ENCODE data around the gene PLCB1.

Gene PLCB1

DNA sequence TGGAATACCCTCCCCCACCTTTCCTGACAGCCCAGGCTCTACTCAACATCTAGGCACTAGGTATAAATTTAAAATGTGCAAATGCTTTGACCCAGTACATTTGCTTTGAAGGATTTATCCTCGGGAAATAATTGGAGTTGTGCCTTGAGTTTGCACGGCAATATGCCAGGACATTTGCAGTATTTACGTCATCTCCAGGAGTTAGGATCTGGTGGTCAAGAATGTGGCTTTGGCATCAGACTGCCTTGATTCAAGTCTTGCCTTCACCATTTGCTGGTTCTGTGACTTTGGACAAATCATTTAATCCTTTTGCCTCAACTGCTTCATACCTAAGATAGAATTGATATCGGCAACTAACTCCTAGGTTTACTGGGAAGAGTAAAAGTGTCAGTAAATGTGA is 169.6 kb downstream of the PLCB1 start:
- 87 to 89% methylated on average over 3 of the region's 4 CpGs for WGBS, 2 experiments (ENCODE audit: insufficient coverage in 2 of 2)

DNA sequence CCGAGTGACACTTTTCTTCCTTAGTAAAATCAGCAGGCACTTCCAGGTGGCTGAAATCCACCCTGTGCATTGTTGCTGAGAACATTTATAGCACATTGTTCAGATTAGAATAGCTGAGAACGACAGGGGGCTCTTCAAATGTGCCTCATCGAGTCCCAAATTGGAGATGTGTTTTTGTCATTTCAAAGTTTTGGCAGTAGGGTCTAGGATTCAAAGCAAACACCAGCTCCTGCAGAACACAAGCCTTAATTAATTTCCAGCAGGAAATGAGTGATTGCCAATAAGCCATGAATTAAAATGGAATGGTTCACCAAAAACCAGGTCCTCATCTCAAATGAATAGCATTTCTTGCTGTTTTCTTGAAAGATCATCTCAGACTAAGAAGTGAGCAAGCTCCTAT is 171.6 kb downstream of the PLCB1 start:
- Histone ChIP-seq H3K4me1 (ENCODE audit: control insufficient read depth, insufficient read depth, low read length, poor library complexity, severe bottlenecking) (no peaks in the 10 kb centered on the region), H3K36me3 (ENCODE audit: control insufficient read depth, insufficient read depth, low read length) (no peaks in the 10 kb centered on the region), H3K9me3 (ENCODE audit: control insufficient read depth, low read length) (no peaks in the 10 kb centered on the region), H3K27ac (ENCODE audit: low read depth, low read length, severe bottlenecking) (no peak overlapping the region), H3K4me3 (ENCODE audit: extremely low read depth, insufficient read depth, low read length, poor library complexity, severe bottlenecking) (no peak overlapping the region)
- 55 to 91% methylated on average over 1 to 3 of the region's 3 CpGs for WGBS, 2 experiments (ENCODE audit: insufficient coverage in 2 of 2)

More for the DNA sequence above, 169.6 kb downstream of the PLCB1 start:
- Histone ChIP-seq H3K4me1 (ENCODE audit: control insufficient read depth, insufficient read depth, low read length, poor library complexity, severe bottlenecking) (no peaks in the 10 kb centered on the region), H3K27ac (ENCODE audit: low read depth, low read length, severe bottlenecking) (no peak overlapping the region), H3K4me3 (ENCODE audit: extremely low read depth, insufficient read depth, low read length, poor library complexity, severe bottlenecking) (no peak overlapping the region), H3K36me3 (ENCODE audit: control insufficient read depth, insufficient read depth, low read length) (no peaks in the 10 kb centered on the region), H3K9me3 (ENCODE audit: control insufficient read depth, low read length) (no peaks in the 10 kb centered on the region)

- Histone ChIP-seq H3K4me3 (ENCODE audit: extremely low read depth, insufficient read depth, low read length, poor library complexity, severe bottlenecking) (no peak overlapping the region), H3K9me3 (ENCODE audit: control insufficient read depth, low read length) (no peaks in the 10 kb centered on the region), H3K27ac (ENCODE audit: low read depth, low read length, severe bottlenecking) (no peak overlapping the region), H3K4me1 (ENCODE audit: control insufficient read depth, insufficient read depth, low read length, poor library complexity, severe bottlenecking) (no peaks in the 10 kb centered on the region), H3K36me3 (ENCODE audit: control insufficient read depth, insufficient read depth, low read length) (no peaks in the 10 kb centered on the region)
- 60 to 80% methylated on average over 1 of the region's 1 CpG for WGBS, 2 experiments (ENCODE audit: insufficient coverage in 2 of 2)
Measured at GRCh38 chr20:8304124-8304816, 172.2 kb downstream of the PLCB1 start.

DNA sequence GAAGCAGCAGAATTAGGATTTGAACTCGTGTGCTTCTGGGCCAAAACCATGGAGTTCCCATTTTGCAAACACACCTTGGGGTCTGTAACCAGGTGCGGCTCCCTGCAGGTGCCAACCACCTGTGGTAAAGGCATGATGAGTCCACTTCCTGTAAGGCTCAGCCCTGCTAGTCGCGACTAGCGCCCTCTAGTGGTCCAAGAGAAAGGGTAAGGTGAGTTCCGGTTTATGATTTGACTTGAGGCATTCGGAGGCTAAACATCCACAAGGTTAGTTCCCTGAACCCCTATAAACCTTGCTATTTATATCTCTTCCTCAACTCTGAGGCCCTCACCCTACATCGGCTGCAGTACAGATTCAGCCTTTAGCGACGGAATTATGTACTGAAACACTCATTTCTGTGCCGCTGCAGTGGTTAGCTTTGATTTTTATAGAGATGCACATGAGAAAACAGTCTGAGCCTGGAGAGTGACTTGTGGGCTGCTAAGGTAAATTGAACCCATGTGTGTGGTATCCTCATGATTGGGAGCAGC is 173.4 kb downstream of the PLCB1 start:
- Histone ChIP-seq H3K36me3 (ENCODE audit: control insufficient read depth, insufficient read depth, low read length) (no peaks in the 10 kb centered on the region), H3K9me3 (ENCODE audit: control insufficient read depth, low read length) (no peaks in the 10 kb centered on the region), H3K4me3 (ENCODE audit: extremely low read depth, insufficient read depth, low read length, poor library complexity, severe bottlenecking) (no peak overlapping the region), H3K27ac (ENCODE audit: low read depth, low read length, severe bottlenecking) (no peak overlapping the region), H3K4me1 (ENCODE audit: control insufficient read depth, insufficient read depth, low read length, poor library complexity, severe bottlenecking) (no peaks in the 10 kb centered on the region)
- WGBS, 2 experiments (ENCODE audit: insufficient coverage in 2 of 2): 27 to 32% methylated on average over 6 of the region's 11 CpGs

DNA sequence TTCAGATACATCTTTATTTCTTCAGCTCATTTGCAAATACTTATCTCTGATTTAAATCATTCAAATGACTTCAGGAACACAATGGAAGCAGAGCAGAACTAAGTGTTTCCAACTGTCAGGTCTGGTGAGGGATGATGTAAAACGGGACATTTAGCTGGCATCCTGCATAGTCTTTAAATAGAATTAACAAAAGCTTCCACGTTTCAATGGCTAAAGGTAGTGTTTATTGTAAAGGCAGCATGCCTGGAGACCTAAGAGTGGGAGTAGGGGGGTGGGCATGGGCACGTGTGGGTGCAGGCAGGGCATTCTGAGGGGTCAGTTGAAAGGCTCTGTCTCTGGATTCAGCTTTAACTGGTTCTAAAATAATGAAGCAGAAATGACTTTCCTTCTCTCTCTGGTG is 174.9 kb downstream of the PLCB1 start:
- no peak overlapping the region for H3K4me3 ChIP-seq (ENCODE audit: extremely low read depth, insufficient read depth, low read length, poor library complexity, severe bottlenecking)
- H3K4me1 ChIP-seq (ENCODE audit: control insufficient read depth, insufficient read depth, low read length, poor library complexity, severe bottlenecking): no peaks in the 10 kb centered on the region
- no peaks in the 10 kb centered on the region for H3K9me3 ChIP-seq (ENCODE audit: control insufficient read depth, low read length)
- no peak overlapping the region for H3K27ac ChIP-seq (ENCODE audit: low read depth, low read length, severe bottlenecking)
- WGBS, 2 experiments (ENCODE audit: insufficient coverage in 2 of 2): 36 to 44% methylated on average over 2 to 3 of the region's 3 CpGs
- no peaks in the 10 kb centered on the region for H3K36me3 ChIP-seq (ENCODE audit: control insufficient read depth, insufficient read depth, low read length)

GRCh38 chr20:8309634-8310033 is 177.6 kb downstream of the PLCB1 start:
- no peak overlapping the region for H3K27ac ChIP-seq (ENCODE audit: low read depth, low read length, severe bottlenecking)
- 27 to 28% methylated on average over 4 to 5 of the region's 5 CpGs for WGBS, 2 experiments (ENCODE audit: insufficient coverage in 2 of 2)

GRCh38 chr20:8310618-8311017 is 178.6 kb downstream of the PLCB1 start:
- no peaks in the 10 kb centered on the region for H3K36me3 ChIP-seq (ENCODE audit: control insufficient read depth, insufficient read depth, low read length)
- no peak overlapping the region for H3K4me3 ChIP-seq (ENCODE audit: extremely low read depth, insufficient read depth, low read length, poor library complexity, severe bottlenecking)
- H3K4me1 ChIP-seq (ENCODE audit: control insufficient read depth, insufficient read depth, low read length, poor library complexity, severe bottlenecking): no peaks in the 10 kb centered on the region
- H3K27ac ChIP-seq (ENCODE audit: low read depth, low read length, severe bottlenecking): no peak overlapping the region
- H3K9me3 ChIP-seq (ENCODE audit: control insufficient read depth, low read length): no peaks in the 10 kb centered on the region
- 40 to 71% methylated on average over 1 of the region's 4 CpGs for WGBS, 2 experiments (ENCODE audit: insufficient coverage in 2 of 2)

More at GRCh38 chr20:8309634-8310033, 177.6 kb downstream of the PLCB1 start:
- Histone ChIP-seq H3K4me1 (ENCODE audit: control insufficient read depth, insufficient read depth, low read length, poor library complexity, severe bottlenecking) (no peaks in the 10 kb centered on the region), H3K9me3 (ENCODE audit: control insufficient read depth, low read length) (no peaks in the 10 kb centered on the region), H3K36me3 (ENCODE audit: control insufficient read depth, insufficient read depth, low read length) (no peaks in the 10 kb centered on the region), H3K4me3 (ENCODE audit: extremely low read depth, insufficient read depth, low read length, poor library complexity, severe bottlenecking) (no peak overlapping the region)

- Histone ChIP-seq H3K4me1 (ENCODE audit: control insufficient read depth, insufficient read depth, low read length, poor library complexity, severe bottlenecking) (no peaks in the 10 kb centered on the region), H3K27ac (ENCODE audit: low read depth, low read length, severe bottlenecking) (no peak overlapping the region), H3K36me3 (ENCODE audit: control insufficient read depth, insufficient read depth, low read length) (no peaks in the 10 kb centered on the region), H3K4me3 (ENCODE audit: extremely low read depth, insufficient read depth, low read length, poor library complexity, severe bottlenecking) (no peak overlapping the region), H3K9me3 (ENCODE audit: control insufficient read depth, low read length) (no peaks in the 10 kb centered on the region)
- 100% methylated on average over 1 of the region's 1 CpG; no CpG with 5 or more reads in 1 of the 2 experiments for WGBS, 2 experiments (ENCODE audit: insufficient coverage in 2 of 2)
Measured at GRCh38 chr20:8313073-8313472, 181.0 kb downstream of the PLCB1 start.

GRCh38 chr20:8315639-8316573 is 183.8 kb downstream of the PLCB1 start:
- Histone ChIP-seq H3K4me1 (ENCODE audit: control insufficient read depth, insufficient read depth, low read length, poor library complexity, severe bottlenecking) (no peaks in the 10 kb centered on the region), H3K27ac (ENCODE audit: low read depth, low read length, severe bottlenecking) (no peak overlapping the region), H3K36me3 (ENCODE audit: control insufficient read depth, insufficient read depth, low read length) (no peaks in the 10 kb centered on the region), H3K4me3 (ENCODE audit: extremely low read depth, insufficient read depth, low read length, poor library complexity, severe bottlenecking) (no peak overlapping the region), H3K9me3 (ENCODE audit: control insufficient read depth, low read length) (no peaks in the 10 kb centered on the region)
- WGBS, 2 experiments (ENCODE audit: insufficient coverage in 2 of 2): 88 to 93% methylated on average over 8 of the region's 10 CpGs

DNA sequence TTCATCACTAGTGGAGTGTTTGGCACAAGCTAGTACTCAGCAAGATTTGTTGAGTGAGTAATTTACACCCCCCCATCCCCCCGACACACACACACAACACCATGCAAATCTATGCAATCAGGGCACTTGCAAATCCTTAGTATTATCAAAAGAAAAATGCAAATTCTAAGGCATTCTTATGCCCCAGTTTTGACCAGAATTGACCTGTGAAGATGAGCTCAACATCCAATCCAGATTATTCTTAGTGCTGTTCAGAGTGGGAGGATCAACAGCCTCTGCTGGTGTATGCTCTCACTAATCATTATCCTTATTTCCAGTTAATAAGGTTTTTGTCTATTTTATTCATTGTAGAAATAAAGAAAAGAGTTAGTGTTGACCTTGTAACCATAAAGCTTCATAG is 185.4 kb downstream of the PLCB1 start:
- Histone ChIP-seq H3K4me3 (ENCODE audit: extremely low read depth, insufficient read depth, low read length, poor library complexity, severe bottlenecking) (no peak overlapping the region), H3K36me3 (ENCODE audit: control insufficient read depth, insufficient read depth, low read length) (no peaks in the 10 kb centered on the region), H3K27ac (ENCODE audit: low read depth, low read length, severe bottlenecking) (no peak overlapping the region), H3K9me3 (ENCODE audit: control insufficient read depth, low read length) (no peaks in the 10 kb centered on the region), H3K4me1 (ENCODE audit: control insufficient read depth, insufficient read depth, low read length, poor library complexity, severe bottlenecking) (no peaks in the 10 kb centered on the region)
- WGBS, 2 experiments (ENCODE audit: insufficient coverage in 2 of 2): no CpG with 5 or more reads among the region's 1 CpG
